HG03439 (cell line): Measurements from ENCODE around the gene HPCAL1.

Experiments used
- ATAC-seq: cut with Tn5 transposase; IDR thresholded peaks from one replicate; pipeline ENCODE4 v1.9.1; 2021; ENCODE audit warnings: mild to moderate bottlenecking, moderate library complexity; ENCODE audit not compliant: unreplicated experiment

The HPCAL1 gene

GRCh38 chr2:10475811-10476660 lies 173.3 kb downstream of the HPCAL1 start:
- ATAC-seq, result no peak

DNA sequence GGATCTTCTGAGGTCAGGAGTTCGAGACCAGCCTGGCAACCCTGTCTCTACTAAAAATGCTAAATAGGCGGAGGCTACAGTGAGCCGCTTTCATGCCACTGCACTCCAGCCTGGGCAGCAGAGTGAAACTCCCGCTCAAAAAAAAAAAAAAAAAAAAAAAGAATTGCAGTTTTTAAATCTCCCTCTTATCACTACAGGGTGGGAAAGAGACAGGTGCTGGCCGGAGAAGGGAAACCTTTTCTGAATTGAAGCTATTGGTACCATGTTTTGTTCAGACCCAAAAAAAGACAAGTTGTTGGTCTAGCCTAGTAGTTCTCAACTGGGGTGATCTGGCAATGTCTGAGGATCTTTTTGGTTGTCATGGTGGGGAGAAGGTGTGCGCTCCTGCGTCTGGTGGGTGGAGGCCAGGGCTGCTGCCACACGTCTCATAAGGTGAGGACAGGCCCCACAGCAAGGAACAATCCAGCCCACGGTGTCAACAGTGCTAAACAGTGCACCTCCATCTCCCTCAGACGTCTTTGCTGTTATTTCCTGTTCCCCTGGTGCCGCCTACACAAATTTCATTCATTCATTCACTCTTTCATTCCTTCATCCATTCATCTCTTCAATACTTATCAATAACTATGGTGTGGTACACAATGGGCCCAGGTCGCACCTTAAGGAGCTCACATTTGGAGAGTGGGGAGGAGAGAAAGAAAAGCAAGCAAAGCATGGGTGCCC lies 174.2 kb downstream of the HPCAL1 start:
- ATAC-seq, result no peak
